ENCODE data around the gene CCDC80.

GRCh38 chr3:112644453-112644852, 3.5 kb upstream of the CCDC80 start:
- TF ChIP-seq POLR2AphosphoS5 (IDR thresholded peaks at IDR 0.05; ENCODE audit: borderline replicate concordance, low read depth, low read length): no peak
- TF ChIP-seq EZH2 (IDR thresholded peaks at IDR 0.05): no peak
- no peak for TF ChIP-seq FOXP2 (optimal IDR thresholded peaks at IDR 0.05; ENCODE audit: control extremely low read depth, extremely low read length, insufficient read depth)
